WTC11 (cell line): ENCODE measurements around the gene KCNQ4. TPM values are rescaled to one million over a fixed set of nuclear protein-coding genes. Genes with fewer than 3 reads are reported as not detected.

Experiments used
- ARID4B ChIP-seq: sonication (generic); formaldehyde crosslinking; IDR thresholded peaks from 2 replicates; pipeline ENCODE4 v1.8.0; 2023; ENCODE audit warnings: missing genetic modification reagents, mild to moderate bottlenecking, borderline replicate concordance
- ATF1 ChIP-seq: sonication (generic); formaldehyde crosslinking; IDR thresholded peaks from 2 replicates; pipeline ENCODE4 v1.8.1; 2023; ENCODE audit warnings: mild to moderate bottlenecking, moderate library complexity, missing genetic modification reagents
- ATF6 ChIP-seq: sonication (generic); formaldehyde crosslinking; IDR thresholded peaks from 2 replicates; pipeline ENCODE4 v1.8.1; 2023; ENCODE audit warnings: mild to moderate bottlenecking, missing genetic modification reagents
- CBFB ChIP-seq: sonication (generic); formaldehyde crosslinking; IDR thresholded peaks from 2 replicates; pipeline ENCODE4 v1.8.1; 2022; ENCODE audit warnings: mild to moderate bottlenecking, low read depth, missing genetic modification reagents
- CDX4 ChIP-seq: fragments of 250-450 bp; sonication (Bioruptor Pico); IDR thresholded peaks from 2 replicates; pipeline ENCODE4 v1.9.0; 2021; ENCODE audit warnings: moderate library complexity, mild to moderate bottlenecking, inconsistent platforms, borderline replicate concordance
- ELF4 ChIP-seq: sonication (generic); formaldehyde crosslinking; IDR thresholded peaks from 2 replicates; pipeline ENCODE4 v1.8.1; 2022; ENCODE audit warnings: low read depth, mild to moderate bottlenecking, moderate library complexity, missing genetic modification reagents
- FOXJ3 ChIP-seq: sonication (generic); formaldehyde crosslinking; IDR thresholded peaks from 2 replicates; pipeline ENCODE4 v1.9.0; 2021; ENCODE audit warnings: missing genetic modification reagents, mild to moderate bottlenecking, borderline replicate concordance
- FOXP1 ChIP-seq: sonication (generic); formaldehyde crosslinking; IDR thresholded peaks from 2 replicates; pipeline ENCODE4 v1.8.0; 2022; ENCODE audit warnings: missing genetic modification reagents, mild to moderate bottlenecking, moderate library complexity, borderline replicate concordance
- FOXP4 ChIP-seq: sonication (generic); formaldehyde crosslinking; IDR thresholded peaks from 2 replicates; pipeline ENCODE4 v1.8.0; 2022; ENCODE audit warnings: mild to moderate bottlenecking, missing genetic modification reagents
- GRHL2 ChIP-seq: fragments of 250-450 bp; sonication (Bioruptor Pico); IDR thresholded peaks from 2 replicates; pipeline ENCODE4 v1.8.0; 2022; ENCODE audit warnings: mild to moderate bottlenecking, moderate library complexity; ENCODE audit not compliant: insufficient replicate concordance, severe bottlenecking
- HMGA2 ChIP-seq: fragments of 250-450 bp; sonication (Bioruptor Pico); IDR thresholded peaks from 2 replicates; pipeline ENCODE4 v1.4.0; 2021; ENCODE audit warnings: mild to moderate bottlenecking, moderate library complexity
- IRF1 ChIP-seq: sonication (generic); formaldehyde crosslinking; IDR thresholded peaks from 2 replicates; pipeline ENCODE4 v1.8.0; 2023; ENCODE audit warnings: missing genetic modification reagents
- NFATC4 ChIP-seq: fragments of 250-450 bp; sonication (Bioruptor Pico); IDR thresholded peaks from 2 replicates; pipeline ENCODE4 v1.9.0; 2021; ENCODE audit warnings: mild to moderate bottlenecking
- NR1H2 ChIP-seq: sonication (generic); formaldehyde crosslinking; IDR thresholded peaks from 2 replicates; pipeline ENCODE4 v1.9.0; 2021; ENCODE audit warnings: mild to moderate bottlenecking, moderate library complexity, missing genetic modification reagents
- OVOL2 ChIP-seq: fragments of 250-450 bp; sonication (Bioruptor Pico); IDR thresholded peaks from 2 replicates; pipeline ENCODE4 v1.9.0; 2021; ENCODE audit warnings: mild to moderate bottlenecking, borderline replicate concordance
- RORB ChIP-seq: fragments of 250-450 bp; sonication (Bioruptor Pico); IDR thresholded peaks from 2 replicates; pipeline ENCODE4 v1.9.0; 2021; ENCODE audit warnings: mild to moderate bottlenecking
- SMAD3 ChIP-seq: sonication (generic); formaldehyde crosslinking; IDR thresholded peaks from 2 replicates; pipeline ENCODE4 v1.8.0; 2022; ENCODE audit warnings: missing genetic modification reagents, mild to moderate bottlenecking, borderline replicate concordance
- SP1 ChIP-seq: sonication (generic); formaldehyde crosslinking; conservative IDR thresholded peaks from 2 replicates; pipeline ENCODE4 v1.8.1; 2022; ENCODE audit warnings: missing genetic modification reagents
- TCF7 ChIP-seq: sonication (generic); formaldehyde crosslinking; IDR thresholded peaks from 2 replicates; pipeline ENCODE4 v1.8.0; 2022; ENCODE audit warnings: mild to moderate bottlenecking, low read depth, missing genetic modification reagents, moderate library complexity
- TEAD1 ChIP-seq: sonication (generic); formaldehyde crosslinking; IDR thresholded peaks from 2 replicates; pipeline ENCODE4 v1.8.0; 2022; ENCODE audit warnings: mild to moderate bottlenecking, missing genetic modification reagents
- USF2 ChIP-seq: sonication (generic); formaldehyde crosslinking; IDR thresholded peaks from 2 replicates; pipeline ENCODE4 v1.8.1; 2023; ENCODE audit warnings: mild to moderate bottlenecking, missing genetic modification reagents, moderate library complexity
- ZBTB21 ChIP-seq: sonication (generic); formaldehyde crosslinking; IDR thresholded peaks from 2 replicates; pipeline ENCODE4 v1.8.1; 2023; ENCODE audit warnings: mild to moderate bottlenecking, missing genetic modification reagents, borderline replicate concordance
- ZNF138 ChIP-seq: sonication (generic); formaldehyde crosslinking; conservative IDR thresholded peaks from 2 replicates; pipeline ENCODE4 v1.8.1; 2022; ENCODE audit warnings: mild to moderate bottlenecking, moderate library complexity, missing genetic modification reagents
- ZNF219 ChIP-seq: sonication (generic); formaldehyde crosslinking; IDR thresholded peaks from 2 replicates; pipeline ENCODE4 v1.8.0; 2023; ENCODE audit warnings: missing genetic modification reagents, mild to moderate bottlenecking, borderline replicate concordance
- ZNF232 ChIP-seq: sonication (generic); formaldehyde crosslinking; IDR thresholded peaks from 2 replicates; pipeline ENCODE4 v1.8.0; 2022; ENCODE audit warnings: mild to moderate bottlenecking, missing genetic modification reagents
- ZNF425 ChIP-seq: fragments of 250-450 bp; sonication (Bioruptor Pico); conservative IDR thresholded peaks from 2 replicates; pipeline ENCODE4 v1.9.0; 2021; ENCODE audit warnings: mild to moderate bottlenecking
- total RNA-seq: library from RNA; stranded (reverse); gene quantifications from 3 replicates; pipeline ENCODE4 v1.2.3, GENCODE V29; 2021

Gene KCNQ4
- total RNA-seq, 1 experiment from 2014 or later: 4.0 TPM

- no peak for TF ChIP-seq CDX4 (CRISPR knock-in tag)
- TF ChIP-seq FOXP4 (CRISPR knock-in tag): peak; percentile 20; the same call in 1 of the 2 replicates
- TF ChIP-seq ZBTB21 (CRISPR knock-in tag): peak; percentile 77; the same call in 1 of the 2 replicates
- TF ChIP-seq ATF1 (CRISPR knock-in tag): no peak
- no peak for TF ChIP-seq NFATC4 (CRISPR knock-in tag)
- no peak for TF ChIP-seq HMGA2
- TF ChIP-seq ELF4 (CRISPR knock-in tag): no peak
- TF ChIP-seq FOXJ3 (CRISPR knock-in tag): no peak
- no peak for TF ChIP-seq TEAD1 (CRISPR knock-in tag)
- peak; percentile 43; the same call in 1 of the 2 replicates for TF ChIP-seq SP1 (CRISPR knock-in tag)
- TF ChIP-seq ATF6 (CRISPR knock-in tag): no peak
- TF ChIP-seq ARID4B (CRISPR knock-in tag): no peak; the same call in 1 of the 2 replicates
- TF ChIP-seq CBFB: no peak; the same call in 1 of the 2 replicates
- no peak for TF ChIP-seq USF2
- no peak for TF ChIP-seq ZNF425 (CRISPR knock-in tag)
- TF ChIP-seq TCF7: no peak
- 0 out of 2 replicates have a peak, but pooled peaks have one; percentile 39 for TF ChIP-seq SMAD3 (CRISPR knock-in tag)
- no peak for TF ChIP-seq OVOL2 (CRISPR knock-in tag)
- no peak for TF ChIP-seq ZNF138 (CRISPR knock-in tag)
- 0 out of 2 replicates have a peak, but pooled peaks have one; percentile 68 for TF ChIP-seq ZNF232
- TF ChIP-seq GRHL2: no peak
- TF ChIP-seq IRF1: 0 out of 2 replicates have a peak, but pooled peaks have one; percentile 38
- TF ChIP-seq FOXP1: no peak
- TF ChIP-seq RORB (CRISPR knock-in tag): no peak
- TF ChIP-seq ZNF219: no peak
- TF ChIP-seq NR1H2 (CRISPR knock-in tag): no peak
These were observed 34.8 kb downstream of the KCNQ4 start (continued) for GRCh38 chr1:40818264-40818961.
